Peyer's patch (tissue), 4 donors: ENCODE measurements around the gene GTF2H4. TPM values are rescaled to one million over a fixed set of nuclear protein-coding genes. Genes with fewer than 3 reads are reported as not detected.
"Not testable (repeated sequence)": the region's sequence is repeated elsewhere in the genome, so short reads cannot be mapped to it uniquely, and the experiment has no call there.

ENCODE experiments used
- DNase-seq, 3 donors: peaks; one replicate each; pipeline ENCODE4 v3.0.0-alpha.2; 2017 to 2019
- H3K27ac ChIP-seq, 4 donors: fragments of 200-600 bp; sonication (generic); one replicate each; pipeline ENCODE4 v1.5.1; 2016 to 2019
- H3K27me3 ChIP-seq, 2 donors: fragments of 200-600 bp; sonication (generic); one replicate each; pipeline ENCODE4 v1.5.1; 2019
- H3K36me3 ChIP-seq, 3 donors: fragments of 200-600 bp; sonication (generic); one replicate each; pipeline ENCODE4 v1.5.1; 2016 to 2019
- H3K4me1 ChIP-seq, 4 donors: fragments of 200-600 bp; sonication (generic); one replicate each; pipeline ENCODE4 v1.5.1; 2016 to 2019
- H3K4me3 ChIP-seq, 4 donors: fragments of 200-600 bp; sonication (generic); 1 replicate in 3 of 4; 2 replicates in 1 of 4; pipeline ENCODE4 v1.5.1; 2016 to 2019; ENCODE audit warnings: mild to moderate bottlenecking in 1 of 4
- H3K9me3 ChIP-seq, 4 donors: fragments of 200-600 bp; sonication (generic); one replicate each; pipeline ENCODE4 v1.5.1; 2016 to 2019; ENCODE audit warnings: mild to moderate bottlenecking in 1 of 4
- CTCF ChIP-seq, 6 experiments: fragments of 450-650 bp in 4 of 6; fragments of 200-600 bp in 2 of 6; sonication (generic) in 1 of 6; IDR thresholded peaks; one replicate each; pipeline ENCODE4 v1.5.1; 2017 to 2019; ENCODE audit warnings: antibody characterized with exemption in 6 of 6, mild to moderate bottlenecking in 3 of 6, moderate library complexity in 1 of 6
- POLR2A ChIP-seq, 2 donors: fragments of 450-650 bp; IDR thresholded peaks; one replicate each; pipeline ENCODE4 v1.5.1; 2017; ENCODE audit warnings: antibody characterized with exemption in 2 of 2, mild to moderate bottlenecking in 2 of 2, moderate library complexity in 2 of 2
- total RNA-seq, 4 donors: library from RNA; depleted of rRNA; stranded (reverse); fragments of >200 nt; gene quantifications; one replicate each; pipeline ENCODE4 v1.1.0, GENCODE V29; 2016

GTF2H4 gene
- total RNA-seq, 4 donors from 2014 or later, result 10.7 to 21.3 (median 17.0) TPM

- H3K36me3 ChIP-seq, result peaks cover 0 to 36% (median 0%) of the 10 kb centered on the region in 3 donors
- peak overlapping the region in 3 of 4 donors; percentile 88 to 94 (median 92) for H3K27ac ChIP-seq
- no peak overlapping the region for H3K4me3 ChIP-seq
- peaks cover 3 to 17% (median 10%) of the 10 kb centered on the region in 4 donors for H3K4me1 ChIP-seq
- no peak for DNase-seq
- no peak for TF ChIP-seq POLR2A (IDR thresholded peaks at IDR 0.05)
- TF ChIP-seq CTCF (IDR thresholded peaks at IDR 0.05), result peak in 5 of 6 experiments; percentile 33 to 81 (median 72)
- no peaks in the 10 kb centered on the region for H3K27me3 ChIP-seq
- no peaks in the 10 kb centered on the region for H3K9me3 ChIP-seq
These were observed 7.6 kb downstream of the GTF2H4 start for GRCh38 chr6:30915591-30915946.

DNA sequence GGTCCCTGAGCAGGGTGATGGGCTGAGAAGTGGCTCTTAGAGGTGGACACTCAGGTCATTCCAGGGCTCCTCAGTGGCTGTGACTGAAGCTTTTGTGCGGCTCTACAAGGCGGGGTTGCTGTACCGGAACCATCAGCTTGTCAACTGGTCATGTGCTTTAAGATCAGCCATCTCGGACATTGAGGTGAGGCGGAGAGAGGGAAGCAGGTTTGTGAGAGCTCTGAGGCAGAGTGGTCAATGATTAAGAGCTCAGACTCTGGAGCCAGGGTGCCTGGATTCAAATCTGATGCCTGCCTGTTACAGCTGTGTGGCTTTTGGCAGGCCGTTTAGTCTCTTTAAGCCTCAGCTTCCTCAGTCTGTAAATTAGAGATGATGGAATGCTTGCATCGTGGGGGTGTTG lies 9.0 kb downstream of the GTF2H4 start:
- Histone ChIP-seq H3K36me3 (peaks cover 0 to 42% (median 0%) of the 10 kb centered on the region in 3 donors), H3K4me1 (peaks cover 3 to 17% (median 10%) of the 10 kb centered on the region in 4 donors), H3K4me3 (no peak overlapping the region), H3K9me3 (no peaks in the 10 kb centered on the region), H3K27ac (no peak overlapping the region), H3K27me3 (no peaks in the 10 kb centered on the region)
- DNase-seq, result no peak
- TF ChIP-seq POLR2A (IDR thresholded peaks at IDR 0.05) (no peak), CTCF (IDR thresholded peaks at IDR 0.05) (no peak)

DNA sequence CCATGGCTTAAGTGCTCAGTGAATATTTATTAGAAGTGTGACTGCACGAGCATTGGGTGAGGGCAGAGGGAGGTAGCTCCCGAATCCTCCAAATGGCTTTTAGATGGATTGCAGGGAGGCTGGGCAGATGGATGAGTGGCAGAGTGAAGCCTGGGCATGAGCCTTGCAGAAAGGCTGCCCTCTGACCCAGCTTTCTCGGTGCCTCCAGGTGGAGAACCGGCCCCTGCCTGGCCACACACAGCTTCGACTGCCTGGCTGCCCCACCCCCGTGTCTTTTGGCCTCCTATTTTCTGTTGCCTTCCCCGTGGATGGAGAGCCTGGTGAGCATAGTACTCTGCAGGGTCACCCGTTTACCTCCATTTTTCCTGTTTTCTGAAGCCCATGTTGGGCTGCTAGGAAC lies 9.5 kb downstream of the GTF2H4 start:
- Histone ChIP-seq H3K4me3 (no peak overlapping the region), H3K36me3 (peaks cover 0 to 47% (median 0%) of the 10 kb centered on the region in 3 donors)

GRCh38 chr6:30918670-30919069 lies 10.7 kb downstream of the GTF2H4 start:
- H3K36me3 ChIP-seq, result peaks cover 0 to 58% (median 0%) of the 10 kb centered on the region in 3 donors
- DNase-seq, result no peak
- H3K4me1 ChIP-seq, result peaks cover 3 to 17% (median 8%) of the 10 kb centered on the region in 4 donors
- no peaks in the 10 kb centered on the region for H3K9me3 ChIP-seq
- no peak overlapping the region for H3K27ac ChIP-seq
- no peak for TF ChIP-seq CTCF (IDR thresholded peaks at IDR 0.05)
- TF ChIP-seq POLR2A (IDR thresholded peaks at IDR 0.05), result no peak
- H3K4me3 ChIP-seq, result no peak overlapping the region
- no peaks in the 10 kb centered on the region for H3K27me3 ChIP-seq

More for the DNA sequence above, 9.5 kb downstream of the GTF2H4 start:
- Histone ChIP-seq H3K9me3 (no peaks in the 10 kb centered on the region), H3K4me1 (peaks cover 3 to 17% (median 10%) of the 10 kb centered on the region in 4 donors), H3K27ac (no peak overlapping the region), H3K27me3 (no peaks in the 10 kb centered on the region)
- no peak for DNase-seq
- TF ChIP-seq CTCF (IDR thresholded peaks at IDR 0.05) (no peak), POLR2A (IDR thresholded peaks at IDR 0.05) (no peak)

DNA sequence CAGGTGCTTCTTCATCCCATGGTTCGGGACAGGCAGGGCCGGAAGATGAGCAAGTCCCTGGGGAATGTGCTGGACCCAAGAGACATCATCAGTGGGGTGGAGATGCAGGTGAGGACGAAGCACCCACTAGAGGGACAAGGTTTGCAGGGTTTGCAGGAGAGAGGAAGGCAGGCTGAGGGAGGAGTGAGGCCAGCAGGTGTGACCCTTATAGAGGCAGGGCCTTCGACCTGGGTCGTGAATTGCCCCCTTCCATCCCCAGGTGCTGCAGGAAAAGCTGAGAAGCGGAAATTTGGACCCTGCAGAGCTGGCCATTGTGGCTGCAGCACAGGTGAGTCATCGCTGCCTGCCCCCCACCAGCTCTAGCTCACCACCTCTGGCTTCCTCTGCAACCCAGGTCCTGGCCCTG lies 14.4 kb downstream of the GTF2H4 start:
- Histone ChIP-seq H3K36me3 (peaks cover 0 to 88% (median 0%) of the 10 kb centered on the region in 3 donors), H3K4me1 (no peaks in the 10 kb centered on the region), H3K9me3 (no peaks in the 10 kb centered on the region), H3K27ac (no peak overlapping the region), H3K4me3 (no peak overlapping the region), H3K27me3 (no peaks in the 10 kb centered on the region)
- no peak for DNase-seq
- no peak for TF ChIP-seq POLR2A (IDR thresholded peaks at IDR 0.05)
- no peak for TF ChIP-seq CTCF (IDR thresholded peaks at IDR 0.05)

DNA sequence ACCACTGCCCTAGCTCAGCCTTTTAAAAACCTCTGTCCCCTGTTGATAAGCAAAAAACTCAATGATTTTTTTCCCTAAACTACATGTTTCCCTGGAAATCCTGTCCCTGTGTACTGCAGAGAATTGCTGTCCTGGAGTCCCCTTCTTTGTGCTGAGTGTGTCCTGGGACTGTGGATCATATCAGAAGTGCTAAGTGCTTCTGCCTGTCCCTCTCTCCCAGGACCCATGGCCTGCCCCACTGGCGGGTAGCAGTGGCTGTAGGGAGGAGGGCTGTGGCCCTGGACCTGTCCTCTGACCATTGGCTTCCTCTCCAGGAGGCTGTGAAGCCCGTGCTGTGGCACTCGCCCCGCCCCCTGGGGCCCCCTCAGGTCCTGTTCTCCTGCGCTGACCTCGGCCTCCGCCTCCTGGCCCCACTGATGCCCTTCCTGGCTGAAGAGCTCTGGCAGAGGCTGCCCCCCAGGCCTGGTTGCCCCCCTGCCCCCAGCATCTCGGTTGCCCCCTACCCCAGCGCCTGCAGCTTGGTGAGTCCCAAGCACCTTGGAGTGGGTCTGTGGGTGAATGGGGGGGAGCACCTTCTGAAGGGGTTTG lies 16.1 kb downstream of the GTF2H4 start:
- H3K9me3 ChIP-seq, H3K4me3 ChIP-seq, H3K4me1 ChIP-seq, DNase-seq, H3K27me3 ChIP-seq, H3K27ac ChIP-seq: not testable (repeated sequence)
- H3K36me3 ChIP-seq, result peaks cover 0 to 73% (median 0%) of the 10 kb centered on the region in 3 donors
